Mammary microvascular endothelial cell (primary cell): ENCODE results near the gene TVP23C. TPM values are rescaled to one million over a fixed set of nuclear protein-coding genes. Genes with fewer than 3 reads are reported as not detected.

Source experiments
- total RNA-seq: library from RNA; depleted of rRNA; stranded (reverse); fragments of >200 nt; gene quantifications from 2 replicates; pipeline ENCODE4 v1.2.3, GENCODE V29; 2015

Gene TVP23C
- total RNA-seq = 3.1 and 5.9 TPM in 2 replicates

DNA sequence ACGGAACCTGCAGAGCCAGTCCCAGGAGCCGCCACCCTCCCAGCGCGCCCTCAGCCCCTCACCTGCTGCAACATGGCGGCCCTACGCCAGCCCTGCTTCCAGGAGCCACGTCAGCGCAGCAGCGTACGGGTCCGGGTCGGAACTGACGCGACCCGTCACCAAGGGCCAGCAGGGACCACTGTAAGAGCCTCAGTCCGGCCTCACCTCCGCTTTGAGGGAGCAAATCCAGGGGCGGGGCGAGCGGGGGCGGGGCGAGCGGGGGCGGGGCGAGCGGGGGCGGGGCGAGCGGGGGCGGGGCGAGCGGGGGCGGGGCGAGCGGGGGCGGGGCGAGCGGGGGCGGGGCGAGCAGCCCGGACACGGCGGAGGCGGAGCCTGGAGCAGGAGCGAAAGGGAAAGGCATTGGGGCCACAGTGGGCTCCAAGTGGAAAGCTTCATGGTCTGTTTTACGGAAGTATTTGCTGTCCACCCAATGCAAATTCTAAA lies at the start of gene TVP23C:
TVP23C (minus strand) TSS at position 109 of the 483 bp plus-strand sequence; CDS start at position 74, 35 bp downstream.

DNA sequence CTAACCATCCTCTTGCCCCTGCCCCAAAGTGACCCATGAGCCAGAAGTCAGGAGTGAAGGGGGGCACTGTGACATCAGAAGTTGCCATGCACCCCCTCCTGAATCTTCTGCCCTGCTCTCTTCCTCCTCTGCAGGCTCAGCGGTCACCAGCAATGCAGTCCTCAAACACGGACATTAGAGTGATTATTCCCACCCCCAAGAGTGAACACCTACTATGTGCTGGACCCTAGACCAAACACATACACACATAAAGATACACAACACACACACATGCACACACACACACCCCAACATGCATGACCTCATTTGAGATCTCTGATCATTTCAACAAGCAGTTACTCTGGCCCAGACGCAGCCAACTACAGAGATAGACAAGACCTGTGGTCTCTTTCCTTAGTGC lies 95.7 kb downstream of the TVP23C start, which contains the start of gene CDRT4:
CDRT4 (minus strand) TSS at position 30 of the 400 bp plus-strand sequence. CDS start 27,383 bp downstream, outside the sequence.

Other genes with a start within 250 kb of the TVP23C start
- gene TEKT3, start 221.9 kb downstream of the TVP23C start, total RNA-seq = not detected in 2 replicates
- not detected in 2 replicates for gene CDRT4, start 95.9 kb downstream of the TVP23C start, total RNA-seq
- gene FBXW10B, start 56.2 kb upstream of the TVP23C start, total RNA-seq = 0.15 and 0.27 TPM in 2 replicates
- 37.0 and 39.5 TPM in 2 replicates for gene TRIM16, start 120.8 kb upstream of the TVP23C start, total RNA-seq
- 15.7 and 20.5 TPM in 2 replicates for gene ZNF286A, start 136.3 kb upstream of the TVP23C start, total RNA-seq
- gene TBC1D26, start 168.8 kb upstream of the TVP23C start, total RNA-seq = not detected in 2 replicates